ENCODE data around the gene DAAM1.

Gene DAAM1

GRCh38 chr14:59247801-59248584, 59.5 kb downstream of the DAAM1 start:
- Histone ChIP-seq H3K9ac (no peak overlapping the region), H3K9me3 (no peaks in the 10 kb centered on the region), H3K4me3 (no peak overlapping the region), H3K27me3 (no peaks in the 10 kb centered on the region), H3K36me3 (no peaks in the 10 kb centered on the region), H3K27ac (no peak overlapping the region), H3K4me2 (no peak overlapping the region), H4K20me1 (no peaks in the 10 kb centered on the region), H3K4me1 (no peaks in the 10 kb centered on the region)
- TF ChIP-seq Cebpa-rat (IDR thresholded peaks at IDR 0.05), result no peak

- Histone ChIP-seq H3K4me1 (no peaks in the 10 kb centered on the region), H3K27ac (no peak overlapping the region), H3K4me3 (no peak overlapping the region), H3K4me2 (no peak overlapping the region), H3K36me3 (no peaks in the 10 kb centered on the region), H3K9ac (no peak overlapping the region), H3K27me3 (no peaks in the 10 kb centered on the region), H3K9me3 (no peaks in the 10 kb centered on the region), H4K20me1 (no peaks in the 10 kb centered on the region)
- no peak for TF ChIP-seq Cebpa-rat (IDR thresholded peaks at IDR 0.05)
Observed at GRCh38 chr14:59249029-59249428, 60.6 kb downstream of the DAAM1 start.

DNA sequence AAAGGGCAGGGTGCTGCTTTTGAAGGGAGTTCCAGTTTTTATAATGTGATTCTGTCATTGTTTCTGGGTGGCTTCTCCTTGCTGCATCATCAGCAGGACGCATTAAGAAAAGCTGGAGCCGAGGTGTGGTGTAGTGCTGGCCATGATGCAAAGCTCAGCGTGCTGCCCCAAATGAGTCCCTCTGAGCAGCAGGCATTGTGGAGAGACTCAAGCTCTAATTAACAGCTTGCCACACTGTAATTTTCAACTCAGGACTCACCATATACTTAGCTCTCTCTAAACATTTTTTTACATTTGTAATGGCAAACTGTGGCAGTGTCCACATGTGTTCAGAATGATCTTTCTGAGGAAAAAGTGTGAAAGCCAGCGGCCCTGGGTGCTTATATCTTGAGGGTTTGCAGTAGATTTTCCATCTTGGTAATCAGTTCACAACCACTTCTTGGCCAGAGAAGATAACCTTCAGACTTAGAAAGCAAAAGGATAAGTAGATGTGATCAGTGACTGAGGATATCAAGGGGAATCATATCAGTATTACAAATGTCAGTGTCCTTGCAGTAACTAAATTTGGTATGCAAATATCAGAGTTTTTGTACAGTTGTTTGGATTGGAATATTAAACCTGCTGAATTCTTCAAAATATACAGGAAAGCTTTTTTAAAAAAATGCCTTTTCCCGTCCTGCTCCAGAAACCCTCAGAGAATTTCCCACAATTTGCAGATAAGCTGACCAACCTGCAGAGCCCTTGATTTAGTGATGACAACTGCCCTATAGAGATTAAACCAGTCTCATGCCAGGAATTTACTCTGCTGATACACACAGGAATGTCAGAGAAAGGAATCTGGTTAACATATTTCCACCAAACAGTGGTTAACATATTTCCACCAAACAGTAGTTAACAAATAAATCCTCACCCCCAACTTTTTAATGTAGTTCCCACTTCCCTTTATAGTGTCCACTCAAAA, 63.6 kb downstream of the DAAM1 start:
- Histone ChIP-seq H3K4me2 (no peak overlapping the region), H3K27ac (no peak overlapping the region)

GRCh38 chr14:59252772-59253500, 64.5 kb downstream of the DAAM1 start:
- TF ChIP-seq Cebpa-rat (IDR thresholded peaks at IDR 0.05), result no peak
- Histone ChIP-seq H3K36me3 (no peaks in the 10 kb centered on the region), H3K27ac (no peak overlapping the region), H3K4me3 (no peak overlapping the region), H4K20me1 (0 out of 2 replicates have a peak, but pooled peaks cover 12% of the 10 kb centered on the region), H3K4me1 (no peaks in the 10 kb centered on the region), H3K27me3 (no peaks in the 10 kb centered on the region), H3K9me3 (no peaks in the 10 kb centered on the region), H3K9ac (no peak overlapping the region), H3K4me2 (no peak overlapping the region)

More for the DNA sequence above, 63.6 kb downstream of the DAAM1 start:
- Histone ChIP-seq H3K9ac (no peak overlapping the region), H3K36me3 (no peaks in the 10 kb centered on the region), H4K20me1 (0 out of 2 replicates have a peak, but pooled peaks cover 12% of the 10 kb centered on the region), H3K9me3 (no peaks in the 10 kb centered on the region), H3K27me3 (no peaks in the 10 kb centered on the region), H3K4me3 (no peak overlapping the region), H3K4me1 (no peaks in the 10 kb centered on the region)
- TF ChIP-seq Cebpa-rat (IDR thresholded peaks at IDR 0.05), result no peak

DNA sequence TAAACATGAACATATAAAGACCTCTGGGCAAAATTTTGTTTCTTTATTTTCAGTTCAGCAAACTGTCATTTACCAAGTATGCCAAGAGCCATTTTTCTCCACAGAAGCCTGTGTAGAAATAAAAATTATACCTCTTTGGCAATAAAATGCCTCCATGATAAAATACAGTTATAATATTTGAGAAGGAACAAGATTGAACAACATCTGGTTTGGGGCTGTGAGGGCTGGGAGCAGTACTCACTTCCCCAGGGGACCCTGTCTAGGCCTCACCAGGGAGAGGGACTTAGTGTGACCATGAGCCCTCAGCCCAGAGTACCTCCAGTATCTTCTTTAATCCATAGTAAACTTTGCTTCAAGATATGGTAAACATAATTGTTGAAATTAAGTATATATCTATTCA, 65.1 kb downstream of the DAAM1 start:
- Histone ChIP-seq H3K27me3 (no peaks in the 10 kb centered on the region), H3K4me3 (no peak overlapping the region), H4K20me1 (0 out of 2 replicates have a peak, but pooled peaks cover 12% of the 10 kb centered on the region), H3K36me3 (no peaks in the 10 kb centered on the region), H3K27ac (no peak overlapping the region), H3K9me3 (no peaks in the 10 kb centered on the region), H3K4me2 (no peak overlapping the region), H3K9ac (no peak overlapping the region), H3K4me1 (no peaks in the 10 kb centered on the region)
- TF ChIP-seq Cebpa-rat (IDR thresholded peaks at IDR 0.05), result no peak

DNA sequence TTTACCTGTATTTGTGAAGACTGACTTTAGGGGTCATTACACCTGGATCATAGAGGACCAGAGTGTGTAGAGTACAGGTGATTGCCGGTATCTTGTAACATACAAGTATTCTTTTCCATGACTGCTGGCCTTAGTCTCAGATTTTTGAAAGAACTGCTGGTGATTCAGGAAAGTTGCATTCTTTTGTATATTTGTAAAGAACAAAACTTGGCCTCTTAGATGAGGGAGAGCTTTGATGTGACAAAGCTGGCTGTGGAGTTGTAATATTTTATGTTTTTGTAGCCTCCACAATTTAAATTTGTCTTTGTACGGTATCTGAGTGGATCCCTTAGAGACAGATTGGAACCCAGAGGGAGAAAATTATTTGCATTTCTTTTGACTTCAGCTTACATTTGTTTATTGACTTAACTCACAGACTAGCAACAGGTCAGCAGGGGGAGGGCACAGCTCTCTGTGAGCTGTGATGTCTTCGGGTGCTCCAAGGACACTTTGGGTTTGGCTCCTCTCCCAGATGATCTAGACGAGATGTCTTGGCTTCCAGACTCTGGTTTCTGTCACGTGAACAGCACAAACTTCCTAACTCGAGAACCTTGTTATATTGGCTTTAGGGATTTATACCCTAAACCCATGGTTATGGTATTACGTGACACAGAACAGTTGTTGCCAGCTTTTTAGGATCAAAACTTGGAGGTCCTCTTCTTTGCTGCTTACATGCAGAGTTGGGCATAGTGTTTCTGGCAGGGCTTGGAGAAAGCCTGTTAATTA, 65.9 kb downstream of the DAAM1 start:
- Histone ChIP-seq H3K4me1 (peaks cover 3% of the 10 kb centered on the region), H3K27me3 (no peaks in the 10 kb centered on the region), H3K9me3 (no peaks in the 10 kb centered on the region), H3K9ac (no peak overlapping the region), H3K36me3 (no peaks in the 10 kb centered on the region), H4K20me1 (0 out of 2 replicates have a peak, but pooled peaks cover 12% of the 10 kb centered on the region), H3K4me2 (no peak overlapping the region), H3K27ac (no peak overlapping the region), H3K4me3 (no peak overlapping the region)
- no peak for TF ChIP-seq Cebpa-rat (IDR thresholded peaks at IDR 0.05)

DNA sequence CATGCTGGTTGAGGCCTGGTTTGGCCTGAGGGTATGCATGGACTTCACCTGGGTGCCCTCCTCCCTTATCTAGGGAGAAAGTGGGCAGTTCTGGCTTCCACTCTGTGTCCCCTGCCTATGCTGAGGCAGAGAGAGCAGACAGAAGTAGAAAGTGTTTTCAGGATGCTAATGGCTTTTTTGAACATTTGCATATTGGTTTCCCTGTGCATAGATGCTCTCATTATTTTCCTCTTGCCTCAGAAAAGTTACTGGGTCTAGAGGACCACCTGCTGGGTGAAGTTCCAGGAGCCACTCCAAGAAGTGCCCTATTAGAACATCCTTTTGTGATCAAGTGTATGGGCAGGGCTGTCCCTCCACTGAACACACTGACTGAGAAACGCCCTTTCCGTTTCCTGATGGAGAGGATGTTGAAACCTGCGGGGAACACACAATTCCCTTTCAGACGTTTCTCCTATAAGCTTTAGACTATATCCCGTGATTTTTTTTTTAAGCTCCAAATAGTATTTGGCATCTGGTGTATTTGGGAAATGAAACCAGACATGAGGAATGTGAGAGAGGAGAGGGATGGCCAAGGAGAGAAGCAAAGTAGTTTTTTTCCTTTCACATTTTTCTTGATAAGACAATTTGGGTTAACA, 66.6 kb downstream of the DAAM1 start:
- no peak for TF ChIP-seq Cebpa-rat (IDR thresholded peaks at IDR 0.05)
- H3K27ac ChIP-seq, result no peak overlapping the region
- H4K20me1 ChIP-seq, result 0 out of 2 replicates have a peak, but pooled peaks cover 12% of the 10 kb centered on the region
- no peak overlapping the region for H3K4me3 ChIP-seq
- no peaks in the 10 kb centered on the region for H3K9me3 ChIP-seq
- no peaks in the 10 kb centered on the region for H3K36me3 ChIP-seq
- peaks cover 4% of the 10 kb centered on the region for H3K4me1 ChIP-seq
- H3K4me2 ChIP-seq, result no peak overlapping the region
- H3K9ac ChIP-seq, result no peak overlapping the region
- no peaks in the 10 kb centered on the region for H3K27me3 ChIP-seq

DNA sequence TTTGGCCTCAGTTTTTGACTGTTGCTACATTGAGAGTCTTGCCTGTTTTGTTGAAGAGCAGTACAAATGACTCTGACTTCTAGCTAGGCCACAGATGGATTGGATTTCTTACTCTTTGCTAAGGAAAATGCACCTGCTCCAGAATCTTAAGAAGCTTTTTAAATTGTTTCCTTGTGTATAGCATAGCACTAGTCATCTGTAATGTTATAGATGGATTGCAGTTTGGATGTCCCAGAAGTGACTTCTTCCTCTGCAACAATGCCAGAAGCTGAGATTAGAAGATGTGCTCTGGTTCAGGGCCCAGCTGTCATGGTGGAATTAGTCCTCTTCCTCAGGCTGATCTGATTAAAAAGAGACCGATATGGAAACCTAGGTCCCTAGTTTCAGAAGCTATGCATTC, 67.9 kb downstream of the DAAM1 start:
- no peak for TF ChIP-seq Cebpa-rat (IDR thresholded peaks at IDR 0.05)
- Histone ChIP-seq H3K9ac (no peak overlapping the region), H3K27ac (no peak overlapping the region)

More for the DNA sequence above, 67.9 kb downstream of the DAAM1 start:
- Histone ChIP-seq H3K4me1 (peaks cover 4% of the 10 kb centered on the region), H3K36me3 (no peaks in the 10 kb centered on the region), H4K20me1 (0 out of 2 replicates have a peak, but pooled peaks cover 12% of the 10 kb centered on the region), H3K4me2 (no peak overlapping the region), H3K9me3 (no peaks in the 10 kb centered on the region), H3K4me3 (no peak overlapping the region), H3K27me3 (no peaks in the 10 kb centered on the region)
